Loucy (cell line): ENCODE data around the gene LHFPL6.

Source experiments
- H2AFZ ChIP-seq: fragments of 200-600 bp; sonication (generic); 2 replicates; pipeline ENCODE4 v1.6.0; 2016; ENCODE audit warnings: antibody characterized with exemption, mild to moderate bottlenecking, low read length, moderate library complexity
- H3F3A ChIP-seq: fragments of 200-600 bp; 2 replicates; pipeline ENCODE4 v1.6.0; 2016; ENCODE audit warnings: antibody characterized with exemption, low read depth, mild to moderate bottlenecking
- H3K27me3 ChIP-seq: fragments of 200-600 bp; sonication (generic); 2 replicates; pipeline ENCODE4 v1.6.1; 2014; ENCODE audit warnings: low read length, mild to moderate bottlenecking; ENCODE audit not compliant: insufficient read depth, poor library complexity, severe bottlenecking
- H3K36me3 ChIP-seq: fragments of 200-600 bp; sonication (generic); 2 replicates; pipeline ENCODE4 v1.6.1; 2016; ENCODE audit warnings: low read length; ENCODE audit not compliant: insufficient read depth
- H3K4me1 ChIP-seq: fragments of 200-600 bp; sonication (generic); 2 replicates; pipeline ENCODE4 v1.5.1; 2014; ENCODE audit warnings: low read length, mild to moderate bottlenecking; ENCODE audit not compliant: insufficient read depth, poor library complexity, severe bottlenecking
- H3K4me2 ChIP-seq: fragments of 200-600 bp; sonication (generic); 2 replicates; pipeline ENCODE4 v1.6.0; 2014; ENCODE audit warnings: antibody characterized with exemption, low read length, low read depth, mild to moderate bottlenecking; ENCODE audit not compliant: poor library complexity, severe bottlenecking
- H3K4me3 ChIP-seq: fragments of 200-600 bp; sonication (generic); 2 replicates; pipeline ENCODE4 v1.5.1; 2014; ENCODE audit warnings: low read length, mild to moderate bottlenecking, mixed read lengths; ENCODE audit not compliant: poor library complexity, severe bottlenecking
- H3K79me2 ChIP-seq: fragments of 200-600 bp; sonication (generic); 2 replicates; pipeline ENCODE4 v1.6.1; 2014; ENCODE audit warnings: low read length; ENCODE audit not compliant: insufficient read depth
- H3K9ac ChIP-seq: fragments of 200-600 bp; sonication (generic); 2 replicates; pipeline ENCODE4 v1.6.0; 2014; ENCODE audit warnings: mild to moderate bottlenecking, low read depth, low read length, moderate library complexity; ENCODE audit not compliant: poor library complexity, severe bottlenecking
- H3K9me2 ChIP-seq: fragments of 200-600 bp; sonication (generic); replicated peaks from 2 replicates; pipeline ENCODE4 v1.6.1; 2016; ENCODE audit warnings: low read depth, low read length, mixed read lengths
- H3K9me3 ChIP-seq: fragments of 200-600 bp; sonication (generic); 2 replicates; pipeline ENCODE4 v1.6.1; 2014; ENCODE audit warnings: mild to moderate bottlenecking, antibody characterized with exemption, low read length, low read depth; ENCODE audit not compliant: insufficient read depth
- H4K20me1 ChIP-seq: fragments of 200-600 bp; sonication (generic); 2 replicates; pipeline ENCODE4 v1.6.0; 2014; ENCODE audit warnings: antibody characterized with exemption, low read length, mild to moderate bottlenecking; ENCODE audit not compliant: insufficient read depth, poor library complexity, severe bottlenecking
- CTCF ChIP-seq: fragments of 200-600 bp; sonication (generic); conservative IDR thresholded peaks from 2 replicates; pipeline ENCODE4 v1.5.1; 2014; ENCODE audit warnings: mild to moderate bottlenecking, antibody characterized with exemption, low read length
- EZH2phosphoT487 ChIP-seq: fragments of 200-600 bp; IDR thresholded peaks from 2 replicates; pipeline ENCODE4 v1.6.1; 2018; ENCODE audit warnings: antibody characterized with exemption, mild to moderate bottlenecking, moderate library complexity, borderline replicate concordance

The LHFPL6 gene

GRCh38 chr13:39494006-39494405, 109.0 kb downstream of the LHFPL6 start:
- no peaks in the 10 kb centered on the region for H3K4me1 ChIP-seq
- no peaks in the 10 kb centered on the region for H4K20me1 ChIP-seq
- H3K4me3 ChIP-seq, result no peak overlapping the region
- H3K9ac ChIP-seq, result no peak overlapping the region
- H3K27me3 ChIP-seq, result no peaks in the 10 kb centered on the region
- H3K36me3 ChIP-seq, result no peaks in the 10 kb centered on the region
- no peak overlapping the region for H2AFZ ChIP-seq
- no peaks in the 10 kb centered on the region for H3K9me3 ChIP-seq
- no peak overlapping the region for H3K4me2 ChIP-seq
- H3F3A ChIP-seq, result no peaks in the 10 kb centered on the region
- no peaks in the 10 kb centered on the region for H3K79me2 ChIP-seq
- TF ChIP-seq CTCF (no peak), EZH2phosphoT487 (no peak)
- H3K9me2 ChIP-seq, result no peaks in the 10 kb centered on the region

- Histone ChIP-seq H3K4me2 (no peak overlapping the region), H3K9me2 (no peaks in the 10 kb centered on the region), H3K4me3 (no peak overlapping the region), H3K36me3 (no peaks in the 10 kb centered on the region), H3F3A (no peaks in the 10 kb centered on the region), H3K27me3 (no peaks in the 10 kb centered on the region), H2AFZ (no peak overlapping the region), H3K9me3 (no peaks in the 10 kb centered on the region), H3K79me2 (no peaks in the 10 kb centered on the region), H3K9ac (no peak overlapping the region), H3K4me1 (no peaks in the 10 kb centered on the region), H4K20me1 (no peaks in the 10 kb centered on the region)
- TF ChIP-seq EZH2phosphoT487, result no peak
- TF ChIP-seq CTCF, result no peak
Observed at GRCh38 chr13:39490136-39490535, 112.9 kb downstream of the LHFPL6 start.

GRCh38 chr13:39486758-39487157, 116.2 kb downstream of the LHFPL6 start:
- no peaks in the 10 kb centered on the region for H3K9me2 ChIP-seq
- no peaks in the 10 kb centered on the region for H3K36me3 ChIP-seq
- H3K4me2 ChIP-seq, result no peak overlapping the region
- no peak overlapping the region for H3K9ac ChIP-seq
- H2AFZ ChIP-seq, result no peak overlapping the region
- no peaks in the 10 kb centered on the region for H3K9me3 ChIP-seq
- H3K4me1 ChIP-seq, result no peaks in the 10 kb centered on the region
- H3K79me2 ChIP-seq, result no peaks in the 10 kb centered on the region
- H3K27me3 ChIP-seq, result no peaks in the 10 kb centered on the region
- no peak overlapping the region for H3K4me3 ChIP-seq
- H3F3A ChIP-seq, result no peaks in the 10 kb centered on the region
- TF ChIP-seq EZH2phosphoT487 (no peak), CTCF (no peak)
- H4K20me1 ChIP-seq, result no peaks in the 10 kb centered on the region
